Medulla oblongata (tissue), 1 donor: ENCODE measurements around the gene TBL1XR1.
"Not testable (repeated sequence)": the region's sequence is repeated elsewhere in the genome, so short reads cannot be mapped to it uniquely, and the experiment has no call there.

Experiments used
- DNase-seq: peaks from one replicate; pipeline ENCODE4 v3.0.0-alpha.2; 2015; ENCODE audit errors: extremely low spot score

Gene TBL1XR1

DNA sequence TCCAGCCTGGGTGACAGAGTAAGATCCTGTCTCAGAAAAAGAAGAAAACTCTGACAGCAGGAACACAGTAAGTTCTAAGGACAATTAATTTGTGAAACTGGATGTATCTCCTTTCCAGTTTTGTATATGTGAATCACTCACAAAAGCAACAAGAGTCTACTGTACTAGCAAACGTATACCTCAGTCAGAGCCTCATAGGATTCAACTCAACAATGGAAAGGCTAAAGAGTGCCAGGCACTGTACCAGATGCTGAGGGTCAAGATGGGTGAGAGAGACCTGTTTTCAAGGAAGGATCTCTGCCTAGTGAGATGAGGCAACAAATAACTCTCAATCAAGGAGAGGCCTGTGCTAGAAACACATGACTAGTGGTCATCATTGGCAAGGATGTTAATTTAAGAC is 14.9 kb downstream of the TBL1XR1 start:
- no peak for DNase-seq

DNA sequence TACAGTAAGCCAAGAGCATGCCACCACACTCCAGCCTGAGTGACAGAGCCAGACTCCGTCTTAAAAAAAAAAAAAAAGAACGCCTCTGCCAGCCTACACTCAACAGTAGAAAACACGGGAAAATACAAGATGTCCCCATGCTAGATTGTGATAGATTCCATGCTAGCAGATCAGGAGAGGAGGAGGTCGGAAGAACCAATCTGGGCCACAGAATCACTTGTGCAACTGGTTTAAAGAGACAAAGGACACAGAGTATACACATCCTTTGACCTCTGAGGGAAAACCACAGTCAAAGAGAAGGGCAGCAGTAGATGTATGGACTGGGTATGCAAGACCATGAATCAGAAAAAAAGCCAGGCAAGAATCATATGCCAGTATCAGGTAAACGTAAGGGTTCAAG is 15.9 kb downstream of the TBL1XR1 start:
- no peak for DNase-seq

DNA sequence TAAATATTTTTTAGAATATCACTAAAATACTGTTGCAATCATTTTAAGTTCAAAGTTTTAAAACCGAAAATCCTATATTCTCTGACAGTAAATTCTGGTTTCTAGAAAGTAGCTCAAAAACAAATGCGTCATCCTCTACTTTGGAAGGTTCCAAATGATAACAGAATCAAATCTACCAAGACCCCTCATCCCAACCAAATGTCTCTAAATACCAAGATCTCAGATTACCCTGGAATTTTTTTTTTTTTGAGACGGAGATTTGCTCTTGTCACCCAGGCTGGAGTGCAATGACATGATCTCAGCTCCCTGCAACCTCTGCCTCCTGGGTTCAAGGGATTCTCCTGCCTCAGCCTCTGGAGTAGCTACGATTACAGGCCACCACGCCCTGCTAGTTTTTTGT is 16.8 kb downstream of the TBL1XR1 start:
- DNase-seq: no peak

DNA sequence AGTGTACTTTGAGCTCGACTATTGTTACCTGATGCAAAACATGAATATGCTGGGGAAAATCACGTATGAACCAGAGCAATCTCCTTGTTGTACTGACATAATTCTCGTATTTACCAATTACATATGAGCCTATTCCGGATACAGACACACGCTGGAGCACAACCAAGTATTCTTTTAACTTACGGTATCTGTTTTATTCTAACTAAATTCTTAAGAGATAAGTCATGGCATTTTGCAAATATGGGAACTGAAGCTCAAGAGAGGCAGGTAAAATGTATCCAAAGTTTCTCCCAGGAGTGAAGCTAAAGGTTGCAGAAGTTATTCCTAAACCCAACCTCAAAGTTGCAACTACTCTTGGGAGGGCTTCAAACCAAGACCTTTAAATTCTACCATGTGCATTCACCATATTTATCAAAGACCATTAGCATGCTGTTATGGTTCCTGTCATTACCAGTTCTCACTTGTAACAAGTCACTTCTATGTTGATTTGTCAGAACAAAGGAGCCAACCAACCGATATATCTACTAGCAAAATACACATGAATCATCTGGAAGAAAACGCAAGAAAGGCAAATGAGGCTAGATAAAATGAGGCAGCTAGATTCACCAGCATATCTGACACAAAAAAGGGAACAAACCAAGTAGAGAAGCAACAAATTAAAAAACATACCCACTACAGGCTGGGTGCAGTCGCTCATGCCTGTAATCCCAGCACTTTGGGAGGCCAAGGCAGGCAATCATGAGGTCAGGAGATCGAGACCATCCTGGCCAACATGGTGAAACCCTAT is 17.8 kb downstream of the TBL1XR1 start:
- DNase-seq: no peak

DNA sequence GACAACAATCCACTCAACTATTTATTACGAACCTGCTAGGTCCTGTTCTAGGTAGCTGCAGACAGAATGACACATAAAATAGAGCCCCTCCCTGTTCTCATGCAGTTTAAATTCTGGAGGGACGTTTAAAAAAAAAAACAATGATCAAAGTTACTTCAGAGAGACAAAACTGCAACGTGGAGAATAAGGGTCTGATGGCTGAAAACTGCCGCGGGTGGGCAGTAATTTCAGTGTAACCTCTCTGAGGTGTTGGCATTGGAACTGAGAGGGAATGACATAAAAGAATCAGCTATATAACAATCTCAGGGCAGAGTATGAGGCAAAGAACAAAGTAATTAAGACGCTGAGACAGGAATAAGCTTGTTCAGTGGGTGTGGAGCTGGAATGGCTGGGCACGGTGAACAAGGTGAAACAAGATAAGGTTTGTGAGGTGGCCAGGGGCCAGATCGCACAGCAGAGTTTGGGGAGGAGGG is 19.5 kb downstream of the TBL1XR1 start:
- no peak for DNase-seq

DNA sequence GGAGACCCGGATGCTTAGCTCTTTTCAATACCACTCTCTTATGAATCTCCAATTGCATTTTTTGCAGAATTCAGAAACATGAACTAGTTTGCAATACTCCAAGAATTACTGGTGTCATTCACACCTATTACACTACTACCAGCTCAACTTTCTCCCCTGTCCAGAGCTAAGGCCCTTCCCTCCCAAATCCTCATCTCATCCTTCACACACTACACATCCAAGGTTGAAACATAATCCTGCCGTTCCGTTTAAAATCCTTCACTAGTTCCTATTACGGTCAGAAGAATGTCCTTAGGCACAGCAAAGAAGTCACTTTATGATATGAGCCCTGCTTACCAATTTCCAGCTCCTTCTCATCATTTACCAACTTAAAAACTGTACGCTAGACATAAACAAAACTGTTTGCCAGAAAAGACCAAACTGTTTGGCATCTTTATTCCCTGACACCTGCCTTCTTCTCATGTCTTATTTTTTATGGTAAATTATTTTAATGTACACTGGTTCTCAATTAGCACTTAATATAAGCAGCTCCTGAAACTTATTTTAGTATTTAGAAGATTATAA is 22.6 kb downstream of the TBL1XR1 start:
- no peak for DNase-seq

DNA sequence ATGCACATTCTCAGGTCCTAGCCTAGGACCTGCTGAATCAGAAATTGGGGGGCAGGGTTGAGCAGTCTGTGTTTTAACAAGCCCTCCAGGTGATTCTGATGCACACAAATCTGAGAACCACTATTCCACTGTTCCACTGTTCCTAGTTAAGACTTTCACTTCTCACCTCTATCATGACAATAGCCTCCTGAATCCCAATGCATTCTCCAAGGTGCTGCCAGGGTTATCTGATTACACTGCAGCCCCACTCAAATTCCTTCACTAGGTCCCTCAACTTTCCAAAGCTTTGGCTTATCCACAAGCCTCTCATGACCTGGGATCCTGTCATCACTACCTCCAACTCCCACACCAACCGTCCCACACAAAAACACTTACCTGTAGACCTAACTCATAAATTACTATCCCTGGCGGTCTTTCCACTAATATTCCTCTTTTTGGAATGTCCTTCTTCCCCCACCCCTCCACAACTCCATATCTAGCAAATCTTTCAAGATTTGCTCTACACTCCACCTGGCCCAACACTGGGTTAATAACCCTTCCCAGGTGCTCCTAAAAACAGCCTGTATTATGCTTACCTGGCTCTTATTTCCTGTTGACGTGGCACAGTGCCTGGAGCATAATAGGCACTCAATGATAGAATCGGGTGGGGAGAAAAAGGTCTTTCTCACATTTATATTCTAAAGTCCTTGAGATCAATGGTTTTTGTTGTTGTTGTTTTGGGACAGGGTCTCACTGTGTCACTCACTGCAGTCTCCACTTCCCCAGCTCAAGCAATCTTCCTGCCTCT is 27.2 kb downstream of the TBL1XR1 start:
- no peak for DNase-seq

DNA sequence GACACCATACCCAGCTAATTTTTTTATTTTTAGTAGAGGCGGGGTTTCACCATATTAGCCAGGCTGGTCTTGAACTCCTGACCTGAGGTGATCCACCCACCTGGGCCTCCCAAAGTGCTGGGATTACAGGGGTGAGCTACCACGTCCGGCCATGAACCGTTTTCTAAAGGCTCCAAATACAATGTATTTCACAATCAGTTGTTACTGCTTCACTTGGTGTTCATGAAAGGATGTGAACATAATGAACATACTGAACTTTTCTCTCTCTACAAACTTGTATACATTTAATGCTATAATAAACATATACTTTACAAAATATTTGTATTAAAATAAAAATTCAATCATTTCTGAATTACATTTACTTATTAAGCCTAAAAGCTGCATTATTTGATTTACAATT is 28.9 kb downstream of the TBL1XR1 start:
- DNase-seq: no peak

DNA sequence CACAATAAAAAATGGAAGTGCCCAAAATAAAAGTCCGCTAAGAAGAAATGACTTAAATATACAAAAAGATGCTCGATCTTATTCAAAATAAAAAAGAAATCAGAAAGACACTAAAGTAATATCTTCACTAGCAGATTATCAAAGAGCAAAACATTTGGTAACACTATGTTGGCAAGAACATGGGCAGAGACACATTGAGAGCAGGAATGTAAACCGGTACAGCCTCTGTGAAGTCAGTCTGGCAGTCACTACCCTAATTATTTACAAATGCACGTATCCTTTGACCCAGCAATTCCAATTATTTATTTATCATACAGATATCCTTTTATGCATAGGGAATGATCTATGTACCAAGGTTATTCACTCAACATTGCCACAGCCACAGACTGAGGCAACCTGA is 34.5 kb downstream of the TBL1XR1 start:
- no peak for DNase-seq

DNA sequence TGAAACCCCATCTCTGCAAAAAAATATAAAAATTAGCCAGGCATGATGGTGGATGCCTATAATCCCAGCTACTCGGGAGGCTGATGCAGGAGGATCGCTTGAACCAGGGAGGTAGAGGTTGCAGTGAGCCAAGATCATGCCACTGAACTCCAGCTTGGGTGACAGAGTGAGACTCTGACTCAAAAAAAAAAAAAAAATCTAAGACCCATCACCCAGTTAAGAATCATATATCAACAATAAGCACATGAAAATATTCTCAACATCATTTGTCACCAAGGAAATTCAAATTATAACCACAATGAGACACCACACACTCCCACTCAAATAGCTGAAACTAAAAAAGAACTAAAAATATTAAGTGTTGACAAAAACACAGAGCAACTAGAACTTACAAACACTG is 35.7 kb downstream of the TBL1XR1 start:
- not testable (repeated sequence) for DNase-seq

DNA sequence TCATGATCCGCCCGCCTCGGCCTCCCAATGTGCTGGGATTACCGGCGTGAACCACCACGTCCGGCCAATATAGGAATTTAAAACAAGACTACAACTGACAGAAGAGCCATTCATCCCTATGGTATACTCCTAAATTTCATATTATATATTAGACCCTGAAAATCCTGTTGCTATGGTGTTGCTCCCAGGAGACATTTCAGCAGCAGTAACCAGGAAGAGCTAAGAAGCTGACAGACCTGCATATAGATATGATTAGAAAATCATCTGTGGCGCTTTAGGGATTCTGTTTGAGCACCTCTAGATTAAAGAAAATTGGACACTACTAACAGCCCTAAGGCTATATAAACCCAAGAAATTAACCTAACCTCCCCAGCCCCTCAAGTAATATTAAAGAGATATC is 38.8 kb downstream of the TBL1XR1 start:
- DNase-seq: no peak

DNA sequence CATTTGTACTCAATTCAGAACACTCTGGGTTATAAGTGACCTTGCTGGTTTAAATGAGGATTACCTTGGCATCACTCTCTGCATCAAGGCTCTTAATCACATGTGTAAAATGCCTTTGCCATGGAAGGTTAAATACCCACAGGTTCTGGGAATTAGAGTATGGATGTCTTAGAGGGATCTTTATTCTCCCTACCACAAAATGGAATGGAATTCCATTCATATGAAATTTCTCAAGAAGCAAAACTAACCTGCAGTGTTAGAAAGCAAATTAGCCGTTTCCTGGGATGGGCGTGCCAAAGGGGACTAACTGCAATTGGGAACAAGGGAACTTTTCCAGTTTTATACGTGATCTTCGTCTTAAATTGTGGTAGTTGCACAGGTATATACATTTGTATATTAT is 39.8 kb downstream of the TBL1XR1 start:
- no peak for DNase-seq

DNA sequence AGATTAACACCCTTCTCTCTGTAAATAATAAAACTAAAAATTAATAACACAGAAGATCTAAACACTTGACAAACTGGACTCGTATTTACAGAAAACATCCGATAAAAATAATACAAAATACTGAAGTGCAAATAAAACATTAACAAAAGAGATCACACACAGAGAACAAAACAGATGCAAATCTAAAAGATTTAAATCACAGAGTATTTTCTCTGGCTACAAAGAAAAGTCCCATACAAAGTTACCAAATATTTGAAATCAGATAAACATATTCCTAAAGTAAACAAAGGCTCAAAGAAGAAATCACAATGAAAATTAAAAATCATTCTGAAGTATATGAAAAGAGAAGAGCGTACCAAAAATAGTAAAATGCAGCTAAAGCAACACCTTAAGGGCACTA is 42.5 kb downstream of the TBL1XR1 start:
- no peak for DNase-seq

DNA sequence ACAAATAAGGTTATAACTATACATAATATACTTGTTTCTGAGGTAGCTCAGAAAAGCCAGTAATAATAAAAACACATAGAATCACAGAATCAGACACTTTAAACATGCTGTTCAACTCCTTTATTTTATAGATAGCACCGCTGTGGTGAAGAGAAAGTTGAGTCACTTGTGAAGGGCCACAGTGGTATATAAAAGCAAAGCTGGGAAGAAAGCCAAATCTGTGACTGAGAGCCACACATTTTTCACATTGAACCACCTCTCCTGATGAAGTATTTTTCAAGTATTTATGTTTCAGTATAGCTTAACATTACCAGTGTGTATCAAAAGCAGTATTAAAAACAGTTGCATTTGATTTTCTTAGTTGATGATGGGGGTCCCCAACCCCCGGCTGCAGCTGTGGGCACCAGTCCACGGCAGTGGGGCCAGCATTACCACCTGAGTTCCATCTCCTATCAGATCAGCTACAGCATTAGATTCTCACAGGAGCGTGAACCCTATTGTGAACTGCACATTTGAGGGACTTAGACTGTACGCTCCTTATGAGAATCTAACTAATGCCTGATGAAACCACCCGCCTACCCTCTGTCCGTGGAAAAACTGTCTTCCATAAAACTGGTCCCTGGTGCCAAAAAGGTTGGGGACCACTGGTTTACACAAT is 46.2 kb downstream of the TBL1XR1 start:
- DNase-seq: no peak

DNA sequence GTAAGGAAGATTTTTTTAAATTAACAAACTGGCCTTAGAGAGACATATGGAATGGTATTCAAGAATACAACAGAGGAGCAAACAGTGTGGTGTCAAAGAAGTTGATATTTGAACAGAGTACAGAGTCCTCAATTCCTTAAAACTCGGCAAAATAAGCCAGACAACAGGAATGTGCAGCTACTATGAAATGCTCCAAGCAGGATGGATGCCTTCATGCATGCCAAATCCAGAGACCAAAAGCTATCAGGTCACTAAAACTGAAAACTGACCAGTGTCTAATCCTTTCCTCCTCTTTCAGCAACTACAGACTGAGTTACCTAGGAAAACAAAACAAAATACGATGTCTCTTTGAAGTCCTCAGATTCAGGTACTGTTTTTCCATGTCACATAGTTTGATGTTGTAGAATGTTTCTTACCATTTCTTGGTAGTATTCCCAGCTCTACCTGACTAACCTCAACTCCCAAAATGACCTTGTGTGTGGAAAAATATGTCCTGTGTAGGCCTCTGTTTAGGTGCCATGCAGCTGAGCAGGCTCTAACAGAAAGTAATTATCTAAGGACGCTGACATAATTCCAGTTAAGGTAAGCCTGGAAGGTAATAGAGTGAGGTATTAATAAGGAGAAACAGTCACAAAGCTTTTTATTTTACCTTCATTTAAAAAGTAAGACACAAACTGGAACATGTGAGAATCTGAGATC is 46.9 kb downstream of the TBL1XR1 start:
- no peak for DNase-seq

DNA sequence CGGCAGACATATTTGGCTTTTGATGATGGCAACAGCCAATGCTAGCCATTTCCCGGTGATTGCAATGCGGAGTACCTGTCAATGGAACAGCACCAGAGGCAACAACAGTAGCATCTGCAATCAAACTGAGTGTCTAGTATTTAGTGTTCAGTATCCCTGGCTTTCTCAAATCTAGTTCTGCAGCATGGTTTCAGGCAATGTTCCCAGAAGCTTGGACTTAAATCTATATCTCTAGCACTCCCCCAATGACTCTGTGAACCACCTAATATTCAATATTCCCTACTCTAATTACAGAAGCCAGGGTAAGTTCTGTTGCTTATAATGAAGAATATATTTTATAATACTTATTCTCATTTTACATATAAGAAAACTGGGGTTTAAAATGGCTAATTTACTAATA is 48.2 kb downstream of the TBL1XR1 start:
- no peak for DNase-seq

DNA sequence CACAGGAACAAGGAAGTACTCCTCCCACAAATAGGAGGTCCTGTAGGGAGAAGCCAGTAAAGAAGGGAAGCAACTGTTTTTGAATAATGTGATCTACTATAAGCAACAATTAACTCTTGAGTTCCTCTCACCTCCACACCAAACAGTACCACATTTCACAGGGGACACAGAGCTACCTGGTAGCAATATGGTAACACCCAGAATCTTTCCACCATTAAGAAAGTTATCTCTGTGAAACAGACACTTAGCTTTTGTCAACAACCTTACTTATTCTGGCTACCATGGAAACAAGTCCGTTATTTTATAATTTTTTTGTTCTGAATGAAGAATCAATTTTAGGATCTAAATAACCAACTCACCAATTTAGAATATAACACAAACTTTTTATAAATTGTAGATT is 49.5 kb downstream of the TBL1XR1 start:
- DNase-seq: no peak

DNA sequence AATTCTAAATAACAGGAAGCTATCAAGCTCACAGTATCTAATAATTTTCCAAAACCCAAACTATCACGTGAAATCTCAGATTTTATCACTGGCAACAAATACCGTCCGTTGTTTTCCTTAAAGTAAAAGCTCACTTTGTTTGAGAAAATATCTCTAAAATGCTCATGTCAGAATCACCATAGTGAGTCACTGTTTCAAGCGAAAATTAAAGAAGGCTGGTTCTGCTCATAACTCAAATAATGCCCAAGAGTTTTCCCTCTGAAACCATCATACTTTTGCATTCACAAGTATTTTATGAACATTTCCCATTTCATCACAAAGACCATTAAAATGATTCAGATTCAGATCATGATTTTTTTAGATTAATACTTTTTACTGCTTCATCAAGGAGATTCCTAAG is 50.6 kb downstream of the TBL1XR1 start:
- DNase-seq: no peak

DNA sequence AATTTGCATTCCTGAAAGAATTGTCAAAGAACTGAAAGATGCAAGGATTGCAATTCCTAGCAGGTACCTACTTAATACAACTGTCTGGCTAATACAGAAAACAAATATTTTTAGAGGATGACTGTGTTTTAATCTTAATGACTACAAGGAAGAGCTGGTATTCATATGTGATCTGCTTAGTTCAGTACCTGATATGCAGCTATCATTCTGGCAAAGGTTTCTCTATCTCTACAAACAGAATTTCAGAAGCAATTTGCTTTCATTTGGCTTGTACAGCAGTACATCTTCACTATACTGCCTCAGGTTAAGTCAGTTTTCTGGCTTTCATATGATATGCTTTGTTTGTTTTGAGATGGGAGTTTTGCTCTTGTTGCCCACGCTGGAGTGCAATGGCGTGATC is 51.3 kb downstream of the TBL1XR1 start:
- no peak for DNase-seq

DNA sequence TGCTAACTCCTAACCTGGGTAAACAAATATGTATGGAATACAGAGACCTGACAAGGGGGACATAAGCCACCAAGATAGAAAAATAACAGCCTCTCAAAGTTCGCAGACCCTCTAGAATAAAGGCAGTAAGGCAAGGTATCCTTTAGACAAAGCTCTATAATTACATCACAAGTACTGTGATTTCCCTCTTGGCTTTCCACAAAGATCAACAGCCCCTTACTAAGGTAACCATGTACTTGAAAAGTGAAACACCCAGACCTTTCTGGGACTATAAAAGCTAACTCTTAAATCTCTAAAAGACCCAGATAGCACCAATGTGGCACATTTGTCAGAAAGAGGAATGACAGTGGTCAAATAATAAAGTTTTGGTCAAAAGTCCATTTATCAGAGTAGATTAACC is 51.9 kb downstream of the TBL1XR1 start:
- DNase-seq: no peak

DNA sequence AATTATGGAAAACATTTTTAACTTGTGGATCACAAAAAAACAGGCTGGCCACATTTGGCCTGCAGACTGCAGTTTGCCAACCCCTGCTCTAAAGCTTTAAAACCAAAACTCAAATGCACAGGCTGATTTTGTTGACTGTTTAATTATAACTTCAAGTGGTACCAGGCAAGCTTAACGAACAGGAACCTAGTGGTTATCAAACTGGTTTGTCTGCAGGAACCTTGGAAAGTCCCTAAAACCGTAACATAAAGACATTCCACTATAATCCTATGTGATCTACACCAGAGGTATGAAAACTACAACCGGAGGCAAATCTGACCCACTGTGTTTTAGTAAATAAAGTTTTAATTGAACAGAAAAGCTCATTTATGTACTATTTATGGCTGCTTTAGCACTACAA is 52.4 kb downstream of the TBL1XR1 start:
- DNase-seq: no peak
